Glutamatergic neuron (in vitro differentiated cells): ENCODE measurements around the gene IL17B. TPM values are rescaled to one million over a fixed set of nuclear protein-coding genes. Genes with fewer than 3 reads are reported as not detected.

Source experiments
- DNase-seq: peaks from one replicate; pipeline ENCODE4 v3.0.0; 2022
- H3K27ac Mint-ChIP-seq: one replicate; pipeline ENCODE4 v1.8.0; 2020; ENCODE audit warnings: mild to moderate bottlenecking, mixed read lengths, inconsistent platforms; ENCODE audit not compliant: unreplicated experiment
- H3K27me3 Mint-ChIP-seq: one replicate; pipeline ENCODE4 v1.8.0; 2020; ENCODE audit warnings: mild to moderate bottlenecking, moderate library complexity, mixed read lengths, inconsistent platforms; ENCODE audit not compliant: unreplicated experiment
- H3K36me3 Mint-ChIP-seq: one replicate; pipeline ENCODE4 v1.8.0; 2020; ENCODE audit warnings: mild to moderate bottlenecking, mixed read lengths, inconsistent platforms; ENCODE audit not compliant: unreplicated experiment
- H3K4me1 Mint-ChIP-seq: one replicate; pipeline ENCODE4 v1.8.0; 2020; ENCODE audit warnings: mild to moderate bottlenecking, low read depth, mixed read lengths, inconsistent platforms; ENCODE audit not compliant: unreplicated experiment
- H3K4me3 Mint-ChIP-seq: one replicate; pipeline ENCODE4 v1.8.0; 2020; ENCODE audit warnings: mild to moderate bottlenecking, mixed read lengths, inconsistent platforms; ENCODE audit not compliant: unreplicated experiment
- H3K9me3 Mint-ChIP-seq: one replicate; pipeline ENCODE4 v1.8.0; 2020; ENCODE audit warnings: mild to moderate bottlenecking, moderate library complexity, mixed read lengths, inconsistent platforms; ENCODE audit not compliant: unreplicated experiment
- CTCF ChIP-seq: fragments of 200-600 bp; sonication (generic); IDR thresholded peaks from one replicate; pipeline ENCODE4 v1.5.0; 2021; ENCODE audit not compliant: partially characterized antibody, unreplicated experiment
- total RNA-seq: library from RNA; stranded (reverse); fragmentation: NEBNext Ultra II Directional; extraction: Animal tissue kit (Norgen Biotek cat#: 25700); gene quantifications from one replicate; pipeline ENCODE4 v1.2.1, GENCODE V29; 2021; ENCODE audit not compliant: unreplicated experiment

IL17B gene
- total RNA-seq, 1 donor from 2014 or later, result 0.88 TPM

- peak; percentile 32 for DNase-seq
- TF ChIP-seq CTCF, result no peak
- H3K4me3 Mint-ChIP-seq, result peak overlapping the region; percentile 30
- no peaks in the 10 kb centered on the region for H3K9me3 Mint-ChIP-seq
- peak overlapping the region; percentile 59 for H3K27ac Mint-ChIP-seq
- H3K4me1 Mint-ChIP-seq, result peaks cover 13% of the 10 kb centered on the region
- H3K27me3 Mint-ChIP-seq, result peaks cover 4% of the 10 kb centered on the region
- no peaks in the 10 kb centered on the region for H3K36me3 Mint-ChIP-seq
These were observed 35.4 kb upstream of the IL17B start for GRCh38 chr5:149414405-149415065.

- Mint-ChIP-seq H3K4me3 (no peak overlapping the region), H3K9me3 (no peaks in the 10 kb centered on the region), H3K4me1 (peaks cover 13% of the 10 kb centered on the region), H3K36me3 (no peaks in the 10 kb centered on the region), H3K27ac (no peak overlapping the region), H3K27me3 (peaks cover 4% of the 10 kb centered on the region)
- TF ChIP-seq CTCF, result no peak
- no peak for DNase-seq
These were observed 34.6 kb upstream of the IL17B start for GRCh38 chr5:149413477-149414210.

GRCh38 chr5:149412783-149413476, 33.8 kb upstream of the IL17B start:
- Mint-ChIP-seq H3K4me1 (peaks cover 13% of the 10 kb centered on the region), H3K27me3 (peaks cover 5% of the 10 kb centered on the region), H3K27ac (no peak overlapping the region), H3K9me3 (peaks cover under 1% of the 10 kb centered on the region), H3K36me3 (no peaks in the 10 kb centered on the region), H3K4me3 (no peak overlapping the region)
- no peak for TF ChIP-seq CTCF
- no peak for DNase-seq

GRCh38 chr5:149411738-149412519, 32.8 kb upstream of the IL17B start:
- TF ChIP-seq CTCF, result no peak
- Mint-ChIP-seq H3K27me3 (peaks cover 6% of the 10 kb centered on the region), H3K9me3 (peaks cover 2% of the 10 kb centered on the region), H3K36me3 (no peaks in the 10 kb centered on the region), H3K27ac (no peak overlapping the region), H3K4me3 (no peak overlapping the region), H3K4me1 (peaks cover 11% of the 10 kb centered on the region)
- DNase-seq, result no peak
